Measurements from ENCODE around the gene GRIN2A. TPM values are rescaled to one million over a fixed set of nuclear protein-coding genes. Genes with fewer than 3 reads are reported as not detected.

The GRIN2A gene
- total RNA-seq, 1 experiment from 2014 or later: 34.6 TPM

- BruUV-seq (replicated peaks): no TSS peak
- Mint-ChIP-seq H3K9me3 (ENCODE audit: low read depth, unreplicated experiment) (peaks cover 4% of the 10 kb centered on the region), H3K4me1 (ENCODE audit: low read depth, unreplicated experiment) (peaks cover 51% of the 10 kb centered on the region), H3K36me3 (ENCODE audit: insufficient read depth, unreplicated experiment) (peaks cover 36% of the 10 kb centered on the region), H3K27ac (ENCODE audit: unreplicated experiment) (peak overlapping the region; percentile 99), H3K4me3 (ENCODE audit: low read depth, unreplicated experiment) (peak overlapping the region; percentile 48), H3K27me3 (ENCODE audit: unreplicated experiment) (no peaks in the 10 kb centered on the region)
- DNase-seq: peak; percentile 32
- CTCF ChIA-PET: interaction anchor here (0.6 to 1.3 kb wide), 6 partner anchors 25 to 281 kb away, joined by 3 to 7 read pairs (median 4); no protein-coding TSS in a partner anchor
- TF ChIP-seq, protein P1, sequence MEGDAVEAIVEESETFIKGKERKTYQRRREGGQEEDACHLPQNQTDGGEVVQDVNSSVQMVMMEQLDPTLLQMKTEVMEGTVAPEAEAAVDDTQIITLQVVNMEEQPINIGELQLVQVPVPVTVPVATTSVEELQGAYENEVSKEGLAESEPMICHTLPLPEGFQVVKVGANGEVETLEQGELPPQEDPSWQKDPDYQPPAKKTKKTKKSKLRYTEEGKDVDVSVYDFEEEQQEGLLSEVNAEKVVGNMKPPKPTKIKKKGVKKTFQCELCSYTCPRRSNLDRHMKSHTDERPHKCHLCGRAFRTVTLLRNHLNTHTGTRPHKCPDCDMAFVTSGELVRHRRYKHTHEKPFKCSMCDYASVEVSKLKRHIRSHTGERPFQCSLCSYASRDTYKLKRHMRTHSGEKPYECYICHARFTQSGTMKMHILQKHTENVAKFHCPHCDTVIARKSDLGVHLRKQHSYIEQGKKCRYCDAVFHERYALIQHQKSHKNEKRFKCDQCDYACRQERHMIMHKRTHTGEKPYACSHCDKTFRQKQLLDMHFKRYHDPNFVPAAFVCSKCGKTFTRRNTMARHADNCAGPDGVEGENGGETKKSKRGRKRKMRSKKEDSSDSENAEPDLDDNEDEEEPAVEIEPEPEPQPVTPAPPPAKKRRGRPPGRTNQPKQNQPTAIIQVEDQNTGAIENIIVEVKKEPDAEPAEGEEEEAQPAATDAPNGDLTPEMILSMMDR (IDR thresholded peaks at IDR 0.05; ENCODE audit: unreplicated experiment): no peak
- intact Hi-C loops (cut with micrococcal nuclease; ENCODE audit: unreplicated experiment): loop anchor here (2.0 to 10.0 kb wide), 3 partner anchors 48 to 236 kb away; no protein-coding TSS in a partner anchor
Observed at GRCh38 chr16:9844361-9844760, 337.9 kb downstream of the GRIN2A start.

GRCh38 chr16:9843424-9844018, 338.7 kb downstream of the GRIN2A start:
- Mint-ChIP-seq H3K4me1 (ENCODE audit: low read depth, unreplicated experiment) (peaks cover 51% of the 10 kb centered on the region), H3K9me3 (ENCODE audit: low read depth, unreplicated experiment) (peaks cover 4% of the 10 kb centered on the region), H3K27ac (ENCODE audit: unreplicated experiment) (peak overlapping the region; percentile 99), H3K4me3 (ENCODE audit: low read depth, unreplicated experiment) (no peak overlapping the region), H3K27me3 (ENCODE audit: unreplicated experiment) (no peaks in the 10 kb centered on the region), H3K36me3 (ENCODE audit: insufficient read depth, unreplicated experiment) (peaks cover 36% of the 10 kb centered on the region)
- DNase-seq: peak; percentile 35
- TF ChIP-seq, protein P1 (IDR thresholded peaks at IDR 0.05; ENCODE audit: unreplicated experiment): no peak
- BruUV-seq (replicated peaks): no TSS peak
- CTCF ChIA-PET: no interaction called here
- intact Hi-C loops (cut with micrococcal nuclease; ENCODE audit: unreplicated experiment): loop anchor here (2.0 to 10.0 kb wide), 3 partner anchors 47 to 237 kb away; no protein-coding TSS in a partner anchor

- intact Hi-C loops (cut with micrococcal nuclease; ENCODE audit: unreplicated experiment): loop anchor here (10.0 kb wide), 1 partner anchor 204 kb away; no protein-coding TSS in a partner anchor
- no peak overlapping the region for H3K4me3 Mint-ChIP-seq (ENCODE audit: low read depth, unreplicated experiment)
- no peaks in the 10 kb centered on the region for H3K27me3 Mint-ChIP-seq (ENCODE audit: unreplicated experiment)
- H3K9me3 Mint-ChIP-seq (ENCODE audit: low read depth, unreplicated experiment): peaks cover 4% of the 10 kb centered on the region
- CTCF ChIA-PET: no interaction called here
- TF ChIP-seq, protein P1 (IDR thresholded peaks at IDR 0.05; ENCODE audit: unreplicated experiment): no peak
- H3K4me1 Mint-ChIP-seq (ENCODE audit: low read depth, unreplicated experiment): peaks cover 37% of the 10 kb centered on the region
- DNase-seq: no peak
- no TSS peak for BruUV-seq (replicated peaks)
- H3K27ac Mint-ChIP-seq (ENCODE audit: unreplicated experiment): no peak overlapping the region
- peaks cover 27% of the 10 kb centered on the region for H3K36me3 Mint-ChIP-seq (ENCODE audit: insufficient read depth, unreplicated experiment)
Observed at GRCh38 chr16:9840761-9841665, 341.2 kb downstream of the GRIN2A start.

- BruUV-seq (replicated peaks): no TSS peak
- peaks cover 2% of the 10 kb centered on the region for H3K4me1 Mint-ChIP-seq (ENCODE audit: low read depth, unreplicated experiment)
- no peaks in the 10 kb centered on the region for H3K27me3 Mint-ChIP-seq (ENCODE audit: unreplicated experiment)
- no peak for DNase-seq
- no peak overlapping the region for H3K27ac Mint-ChIP-seq (ENCODE audit: unreplicated experiment)
- CTCF ChIA-PET: no interaction called here
- TF ChIP-seq, protein P1 (IDR thresholded peaks at IDR 0.05; ENCODE audit: unreplicated experiment): no peak
- intact Hi-C loops (cut with micrococcal nuclease; ENCODE audit: unreplicated experiment): no loop called here
- no peak overlapping the region for H3K4me3 Mint-ChIP-seq (ENCODE audit: low read depth, unreplicated experiment)
- no peaks in the 10 kb centered on the region for H3K9me3 Mint-ChIP-seq (ENCODE audit: low read depth, unreplicated experiment)
- H3K36me3 Mint-ChIP-seq (ENCODE audit: insufficient read depth, unreplicated experiment): no peaks in the 10 kb centered on the region
Observed at GRCh38 chr16:9837481-9837880, 344.7 kb downstream of the GRIN2A start.
